GM12892 (cell line): ENCODE measurements around the gene ARSB.

Source experiments
- POLR2A ChIP-seq: IDR thresholded peaks from 2 replicates; pipeline ENCODE4 v1.6.1; 2011; ENCODE audit warnings: low read depth, low read length, control low read depth
- POLR2AphosphoS5 ChIP-seq: IDR thresholded peaks from 2 replicates; pipeline ENCODE4 v1.6.1; 2011; ENCODE audit warnings: low read depth, low read length, control low read depth

GRCh38 chr5:79005936-79006631 is 21.0 kb upstream of the ARSB start:
- TF ChIP-seq POLR2AphosphoS5 = no peak
- no peak for TF ChIP-seq POLR2A
